Measurements from ENCODE around the gene MOCS1.

MOCS1 gene

GRCh38 chr6:39901670-39902069, 32.6 kb downstream of the MOCS1 start:
- Mint-ChIP-seq H3K4me1 (ENCODE audit: low read depth in 2 of 2) (no peaks in the 10 kb centered on the region), H3K9me3 (no peaks in the 10 kb centered on the region), H3K27ac (no peak overlapping the region), H3K36me3 (ENCODE audit: insufficient read depth) (peaks cover 4% of the 10 kb centered on the region), H3K27me3 (peaks cover 8 to 64% of the 10 kb centered on the region in 2 donors), H3K4me3 (no peak overlapping the region)
- DNase-seq (no peak), ATAC-seq (replicated peaks) (no peak)

DNA sequence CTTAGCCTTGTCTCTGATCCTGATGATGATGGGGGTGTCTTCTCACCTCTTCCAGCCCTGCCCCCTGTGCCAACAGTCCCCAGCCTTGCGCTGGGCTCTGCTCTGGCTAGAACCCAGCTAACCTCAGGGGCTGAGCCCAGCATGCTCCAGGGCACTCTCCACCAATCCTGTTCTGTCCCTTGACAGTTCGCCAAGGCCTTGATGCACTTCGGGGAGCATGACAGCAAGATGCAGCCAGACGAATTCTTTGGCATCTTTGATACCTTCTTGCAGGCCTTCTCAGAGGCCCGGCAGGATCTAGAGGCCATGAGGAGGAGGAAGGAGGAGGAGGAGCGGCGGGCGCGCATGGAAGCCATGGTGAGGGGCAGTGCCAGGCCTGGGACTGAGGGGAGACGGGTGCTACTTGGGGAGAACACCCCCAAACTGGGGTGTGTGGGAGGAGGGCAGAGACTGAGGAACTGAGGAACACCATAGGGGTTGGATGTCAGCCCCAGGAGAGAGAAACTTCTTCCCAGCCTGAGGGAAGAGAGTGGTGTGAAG, 33.1 kb downstream of the MOCS1 start:
- Mint-ChIP-seq H3K4me1 (ENCODE audit: low read depth in 2 of 2) (no peaks in the 10 kb centered on the region), H3K4me3 (no peak overlapping the region), H3K36me3 (ENCODE audit: insufficient read depth) (no peaks in the 10 kb centered on the region), H3K9me3 (no peaks in the 10 kb centered on the region), H3K27me3 (peaks cover 8 to 63% of the 10 kb centered on the region in 2 donors), H3K27ac (no peak overlapping the region)
- ATAC-seq (replicated peaks) = no peak
- no peak for DNase-seq

- no peaks in the 10 kb centered on the region for H3K9me3 Mint-ChIP-seq
- H3K4me3 Mint-ChIP-seq = no peak overlapping the region
- H3K27ac Mint-ChIP-seq = no peak overlapping the region
- no peaks in the 10 kb centered on the region for H3K4me1 Mint-ChIP-seq (ENCODE audit: low read depth in 2 of 2)
- ATAC-seq (replicated peaks) (no peak), DNase-seq (no peak)
- H3K36me3 Mint-ChIP-seq (ENCODE audit: insufficient read depth) = no peaks in the 10 kb centered on the region
- H3K27me3 Mint-ChIP-seq = peaks cover 8 to 48% of the 10 kb centered on the region in 2 donors
Observed at GRCh38 chr6:39899554-39900295, 34.5 kb downstream of the MOCS1 start.

DNA sequence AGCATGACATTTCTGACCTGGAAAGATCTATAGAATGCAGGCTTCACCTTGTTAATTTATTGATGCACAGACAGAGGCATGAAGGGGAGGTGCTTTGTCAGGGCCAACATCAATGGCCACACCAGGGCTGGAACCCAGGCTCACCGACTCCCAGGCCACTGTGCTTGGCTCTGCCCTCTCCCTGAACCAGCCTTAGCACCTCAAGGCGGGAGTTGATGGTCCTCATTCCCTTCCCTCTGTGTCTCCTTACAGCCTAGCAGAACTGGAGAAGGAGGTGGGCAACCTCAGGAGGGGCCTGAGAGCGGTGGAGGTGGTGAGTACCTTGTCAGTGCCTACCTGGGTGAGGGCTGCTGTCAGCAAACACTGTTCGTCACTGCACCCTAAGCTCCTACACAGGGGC, 35.6 kb downstream of the MOCS1 start:
- DNase-seq (no peak), ATAC-seq (replicated peaks) (no peak)
- peaks cover 8 to 44% of the 10 kb centered on the region in 2 donors for H3K27me3 Mint-ChIP-seq
- H3K36me3 Mint-ChIP-seq (ENCODE audit: insufficient read depth) = no peaks in the 10 kb centered on the region
- no peaks in the 10 kb centered on the region for H3K9me3 Mint-ChIP-seq
- no peak overlapping the region for H3K4me3 Mint-ChIP-seq
- H3K4me1 Mint-ChIP-seq (ENCODE audit: low read depth in 2 of 2) = no peaks in the 10 kb centered on the region
- H3K27ac Mint-ChIP-seq = no peak overlapping the region

DNA sequence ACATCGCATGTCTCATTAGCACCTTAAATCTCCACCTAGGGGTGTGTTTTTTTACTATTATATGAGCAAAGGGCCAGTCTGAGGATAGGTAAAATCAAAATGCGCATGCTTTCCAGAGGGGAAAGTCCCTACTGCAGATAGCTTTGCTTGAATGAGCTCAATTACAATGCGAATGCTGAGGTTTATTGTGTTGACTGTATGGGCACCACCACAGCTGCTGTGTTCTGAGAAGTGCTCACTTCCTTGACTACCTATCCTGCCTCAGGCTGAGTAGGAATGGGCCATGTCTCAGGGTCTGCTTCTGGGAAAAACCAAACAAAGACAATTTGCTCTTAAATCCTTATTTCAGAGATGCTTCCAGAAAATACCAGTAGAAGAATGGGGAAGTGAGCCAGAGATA, 36.6 kb downstream of the MOCS1 start:
- Mint-ChIP-seq H3K4me1 (ENCODE audit: low read depth in 2 of 2) (no peaks in the 10 kb centered on the region), H3K9me3 (no peaks in the 10 kb centered on the region), H3K4me3 (no peak overlapping the region), H3K36me3 (ENCODE audit: insufficient read depth) (no peaks in the 10 kb centered on the region), H3K27ac (no peak overlapping the region), H3K27me3 (peaks cover 8 to 44% of the 10 kb centered on the region in 2 donors)
- ATAC-seq (replicated peaks) (no peak), DNase-seq (no peak)

GRCh38 chr6:39896701-39897100, 37.6 kb downstream of the MOCS1 start:
- Mint-ChIP-seq H3K4me3 (no peak overlapping the region), H3K4me1 (ENCODE audit: low read depth in 2 of 2) (no peaks in the 10 kb centered on the region), H3K27me3 (peaks cover 14 to 40% of the 10 kb centered on the region in 2 donors), H3K27ac (no peak overlapping the region), H3K36me3 (ENCODE audit: insufficient read depth) (no peaks in the 10 kb centered on the region), H3K9me3 (no peaks in the 10 kb centered on the region)
- no peak for ATAC-seq (replicated peaks)
- DNase-seq = no peak

DNA sequence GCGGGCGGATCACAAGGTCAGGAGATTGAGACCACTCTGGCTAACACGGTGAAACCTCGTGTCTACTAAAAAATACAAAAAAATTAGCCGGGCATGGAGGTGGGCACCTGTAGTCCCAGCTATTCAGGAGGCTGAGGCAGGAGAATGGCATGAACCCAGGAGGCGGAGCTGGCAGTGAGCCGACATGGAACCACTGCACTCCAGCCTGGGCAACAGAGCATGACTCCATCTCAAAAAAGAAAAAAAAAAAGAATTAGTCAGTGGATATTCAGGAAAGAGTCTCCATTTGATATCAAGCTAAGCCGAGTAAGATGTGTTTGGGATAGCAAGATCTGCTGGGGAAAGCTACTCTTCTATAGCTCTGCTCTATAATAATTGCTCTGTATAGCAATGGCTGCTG, 41.0 kb downstream of the MOCS1 start:
- Mint-ChIP-seq H3K4me1 (ENCODE audit: low read depth in 2 of 2) (no peaks in the 10 kb centered on the region), H3K36me3 (ENCODE audit: insufficient read depth) (no peaks in the 10 kb centered on the region), H3K9me3 (no peaks in the 10 kb centered on the region), H3K27me3 (peaks cover 19 to 39% of the 10 kb centered on the region in 2 donors), H3K27ac (no peak overlapping the region), H3K4me3 (no peak overlapping the region)
- DNase-seq = no peak
- no peak for ATAC-seq (replicated peaks)

- H3K9me3 Mint-ChIP-seq = no peaks in the 10 kb centered on the region
- ATAC-seq (replicated peaks) = no peak
- H3K4me1 Mint-ChIP-seq (ENCODE audit: low read depth in 2 of 2) = no peaks in the 10 kb centered on the region
- DNase-seq = no peak
- no peak overlapping the region for H3K4me3 Mint-ChIP-seq
- no peak overlapping the region for H3K27ac Mint-ChIP-seq
- H3K27me3 Mint-ChIP-seq = peaks cover 19 to 38% of the 10 kb centered on the region in 2 donors
- no peaks in the 10 kb centered on the region for H3K36me3 Mint-ChIP-seq (ENCODE audit: insufficient read depth)
Observed at GRCh38 chr6:39892490-39893129, 41.7 kb downstream of the MOCS1 start.

- Mint-ChIP-seq H3K9me3 (no peaks in the 10 kb centered on the region), H3K4me1 (ENCODE audit: low read depth in 2 of 2) (no peaks in the 10 kb centered on the region), H3K4me3 (no peak overlapping the region), H3K27ac (no peak overlapping the region), H3K27me3 (peaks cover 14 to 38% of the 10 kb centered on the region in 2 donors), H3K36me3 (ENCODE audit: insufficient read depth) (no peaks in the 10 kb centered on the region)
- no peak for ATAC-seq (replicated peaks)
- no peak for DNase-seq
Observed at GRCh38 chr6:39891976-39892375, 42.3 kb downstream of the MOCS1 start.

DNA sequence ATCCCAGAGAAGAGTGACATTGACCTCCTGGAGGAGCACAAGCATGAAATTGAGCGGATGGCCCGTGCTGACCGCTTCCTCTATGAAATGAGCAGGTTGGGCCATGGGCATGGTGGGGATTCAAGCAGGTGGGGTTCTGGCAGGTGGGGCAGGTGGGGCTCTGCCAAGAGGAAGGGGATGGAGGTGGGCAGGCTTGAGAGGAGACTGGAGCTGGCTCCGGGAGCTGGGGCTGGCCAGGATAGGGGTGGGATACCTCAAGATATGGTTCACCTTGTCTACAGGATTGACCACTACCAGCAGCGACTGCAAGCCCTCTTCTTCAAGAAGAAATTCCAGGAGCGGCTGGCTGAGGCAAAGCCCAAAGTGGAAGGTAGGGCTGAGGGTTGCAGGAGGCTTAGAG, 42.9 kb downstream of the MOCS1 start:
- Mint-ChIP-seq H3K27ac (no peak overlapping the region), H3K36me3 (ENCODE audit: insufficient read depth) (no peaks in the 10 kb centered on the region)

GRCh38 chr6:39889229-39889628, 45.0 kb downstream of the MOCS1 start:
- no peaks in the 10 kb centered on the region for H3K4me1 Mint-ChIP-seq (ENCODE audit: low read depth in 2 of 2)
- H3K27me3 Mint-ChIP-seq = peaks cover 35 to 54% of the 10 kb centered on the region in 2 donors
- H3K36me3 Mint-ChIP-seq (ENCODE audit: insufficient read depth) = peaks cover 2% of the 10 kb centered on the region
- H3K27ac Mint-ChIP-seq = no peak overlapping the region
- no peak for DNase-seq
- no peaks in the 10 kb centered on the region for H3K9me3 Mint-ChIP-seq
- H3K4me3 Mint-ChIP-seq = no peak overlapping the region
- ATAC-seq (replicated peaks) = no peak

More for the DNA sequence above, 42.9 kb downstream of the MOCS1 start:
- ATAC-seq (replicated peaks) (no peak), DNase-seq (no peak)
- H3K4me3 Mint-ChIP-seq = no peak overlapping the region
- H3K9me3 Mint-ChIP-seq = no peaks in the 10 kb centered on the region
- peaks cover 17 to 38% of the 10 kb centered on the region in 2 donors for H3K27me3 Mint-ChIP-seq
- H3K4me1 Mint-ChIP-seq (ENCODE audit: low read depth in 2 of 2) = no peaks in the 10 kb centered on the region

DNA sequence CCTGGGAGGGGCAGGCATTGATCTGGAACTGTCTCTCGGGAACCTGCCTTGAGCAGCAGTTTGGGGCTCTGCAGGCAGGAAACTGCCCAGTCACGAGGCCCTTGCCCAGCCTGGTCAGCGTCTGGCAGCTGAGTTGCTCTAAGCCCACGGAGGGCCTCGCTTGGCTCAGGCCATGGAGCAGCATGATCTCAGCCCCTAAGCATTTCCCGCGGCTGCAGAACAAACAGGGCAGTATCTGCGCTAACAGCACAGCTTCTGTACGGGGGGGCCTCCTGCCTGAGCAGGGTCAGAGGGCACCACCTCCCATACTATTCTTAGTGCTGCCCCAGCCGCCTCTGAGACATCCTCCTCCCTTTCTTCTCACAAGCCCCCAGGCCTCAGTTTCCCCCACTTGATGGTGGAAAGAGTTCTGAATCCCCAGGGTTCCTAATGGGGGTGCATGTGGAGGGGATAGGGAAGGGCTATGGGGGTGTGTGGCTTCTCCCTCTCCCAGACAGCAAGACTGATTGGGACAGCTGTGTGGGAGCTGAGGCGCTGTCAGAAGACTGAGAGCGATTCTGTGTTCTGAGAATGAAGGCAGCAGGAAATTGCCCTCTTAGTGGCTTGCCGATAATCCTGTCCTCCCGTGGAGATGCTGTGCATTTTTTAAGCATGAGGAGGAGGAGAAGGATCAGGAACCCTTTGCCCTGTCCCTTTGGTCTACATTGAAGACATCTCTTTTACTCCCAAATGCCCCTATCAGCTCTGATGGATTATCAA, 46.4 kb downstream of the MOCS1 start:
- ATAC-seq (replicated peaks) (no peak), DNase-seq (no peak)
- H3K4me3 Mint-ChIP-seq = no peak overlapping the region
- H3K9me3 Mint-ChIP-seq = no peaks in the 10 kb centered on the region
- H3K36me3 Mint-ChIP-seq (ENCODE audit: insufficient read depth) = peaks cover 2% of the 10 kb centered on the region
- no peak overlapping the region for H3K27ac Mint-ChIP-seq
- peaks cover 43 to 56% of the 10 kb centered on the region in 2 donors for H3K27me3 Mint-ChIP-seq
- no peaks in the 10 kb centered on the region for H3K4me1 Mint-ChIP-seq (ENCODE audit: low read depth in 2 of 2)

DNA sequence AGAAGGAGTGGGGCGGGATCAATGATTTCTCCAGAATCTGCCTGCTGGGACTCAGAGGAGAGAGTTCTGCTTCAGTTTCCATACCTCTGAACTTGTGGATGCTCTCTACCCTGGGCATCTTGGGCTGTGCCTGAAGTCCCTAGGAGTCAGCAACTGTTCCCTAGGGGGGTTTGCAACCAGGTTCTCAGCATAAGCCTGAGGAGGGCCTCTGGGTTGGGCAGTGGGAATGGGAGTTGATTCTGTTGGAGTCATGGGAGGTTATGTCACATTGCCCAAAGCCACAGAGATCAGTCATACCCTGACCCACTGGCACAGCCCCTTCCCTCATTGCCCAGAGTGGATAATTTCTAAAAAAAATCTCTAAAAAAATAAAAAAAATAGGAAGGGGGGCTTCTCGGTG, 47.4 kb downstream of the MOCS1 start:
- peaks cover 2% of the 10 kb centered on the region for H3K36me3 Mint-ChIP-seq (ENCODE audit: insufficient read depth)
- no peaks in the 10 kb centered on the region for H3K9me3 Mint-ChIP-seq
- no peak overlapping the region for H3K4me3 Mint-ChIP-seq
- no peak for ATAC-seq (replicated peaks)
- peaks cover 38 to 66% of the 10 kb centered on the region in 2 donors for H3K27me3 Mint-ChIP-seq
- DNase-seq = no peak
- H3K27ac Mint-ChIP-seq = no peak overlapping the region
- H3K4me1 Mint-ChIP-seq (ENCODE audit: low read depth in 2 of 2) = no peaks in the 10 kb centered on the region
